LNCaP clone FGC (cell line): ENCODE data around the gene ZSWIM4.

Experiments used
- DNase-seq: peaks from one replicate; pipeline ENCODE4 v3.0.0-alpha.2; 2011; ENCODE audit warnings: low read depth
- H3K4me3 ChIP-seq: 2 replicates; pipeline ENCODE4 v1.5.1; 2011; ENCODE audit warnings: mild to moderate bottlenecking, low read depth, low read length, control low read depth
- TF ChIP-seq, protein P1 (sequence below): IDR thresholded peaks from 2 replicates; pipeline ENCODE4 v1.5.1; 2012; ENCODE audit warnings: mild to moderate bottlenecking; ENCODE audit not compliant: control insufficient read depth, insufficient read depth; ENCODE audit errors: extremely low read depth

Gene ZSWIM4

DNA sequence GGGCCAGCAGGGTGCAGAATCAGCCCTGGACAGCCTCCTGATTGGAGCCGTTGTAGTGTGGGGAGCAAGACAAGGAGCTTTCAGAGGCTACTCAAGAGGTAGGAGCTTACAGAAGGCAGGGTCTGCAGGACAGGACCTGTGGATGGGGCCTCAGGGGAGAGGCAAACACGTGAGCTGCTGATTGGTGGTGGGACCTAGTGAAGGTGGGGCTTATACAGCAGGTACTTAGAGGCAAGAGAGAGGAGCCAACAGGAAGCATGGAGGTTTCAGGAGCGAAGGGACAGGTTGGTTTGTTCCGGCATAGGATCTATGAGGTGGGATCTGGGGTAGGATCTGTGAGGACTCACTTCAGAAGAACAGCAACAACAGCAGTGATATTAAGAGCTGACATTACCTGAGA, 32.4 kb downstream of the ZSWIM4 start:
- H3K4me3 ChIP-seq = no peak overlapping the region
- TF ChIP-seq, protein P1, sequence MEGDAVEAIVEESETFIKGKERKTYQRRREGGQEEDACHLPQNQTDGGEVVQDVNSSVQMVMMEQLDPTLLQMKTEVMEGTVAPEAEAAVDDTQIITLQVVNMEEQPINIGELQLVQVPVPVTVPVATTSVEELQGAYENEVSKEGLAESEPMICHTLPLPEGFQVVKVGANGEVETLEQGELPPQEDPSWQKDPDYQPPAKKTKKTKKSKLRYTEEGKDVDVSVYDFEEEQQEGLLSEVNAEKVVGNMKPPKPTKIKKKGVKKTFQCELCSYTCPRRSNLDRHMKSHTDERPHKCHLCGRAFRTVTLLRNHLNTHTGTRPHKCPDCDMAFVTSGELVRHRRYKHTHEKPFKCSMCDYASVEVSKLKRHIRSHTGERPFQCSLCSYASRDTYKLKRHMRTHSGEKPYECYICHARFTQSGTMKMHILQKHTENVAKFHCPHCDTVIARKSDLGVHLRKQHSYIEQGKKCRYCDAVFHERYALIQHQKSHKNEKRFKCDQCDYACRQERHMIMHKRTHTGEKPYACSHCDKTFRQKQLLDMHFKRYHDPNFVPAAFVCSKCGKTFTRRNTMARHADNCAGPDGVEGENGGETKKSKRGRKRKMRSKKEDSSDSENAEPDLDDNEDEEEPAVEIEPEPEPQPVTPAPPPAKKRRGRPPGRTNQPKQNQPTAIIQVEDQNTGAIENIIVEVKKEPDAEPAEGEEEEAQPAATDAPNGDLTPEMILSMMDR = no peak
- no peak for DNase-seq

DNA sequence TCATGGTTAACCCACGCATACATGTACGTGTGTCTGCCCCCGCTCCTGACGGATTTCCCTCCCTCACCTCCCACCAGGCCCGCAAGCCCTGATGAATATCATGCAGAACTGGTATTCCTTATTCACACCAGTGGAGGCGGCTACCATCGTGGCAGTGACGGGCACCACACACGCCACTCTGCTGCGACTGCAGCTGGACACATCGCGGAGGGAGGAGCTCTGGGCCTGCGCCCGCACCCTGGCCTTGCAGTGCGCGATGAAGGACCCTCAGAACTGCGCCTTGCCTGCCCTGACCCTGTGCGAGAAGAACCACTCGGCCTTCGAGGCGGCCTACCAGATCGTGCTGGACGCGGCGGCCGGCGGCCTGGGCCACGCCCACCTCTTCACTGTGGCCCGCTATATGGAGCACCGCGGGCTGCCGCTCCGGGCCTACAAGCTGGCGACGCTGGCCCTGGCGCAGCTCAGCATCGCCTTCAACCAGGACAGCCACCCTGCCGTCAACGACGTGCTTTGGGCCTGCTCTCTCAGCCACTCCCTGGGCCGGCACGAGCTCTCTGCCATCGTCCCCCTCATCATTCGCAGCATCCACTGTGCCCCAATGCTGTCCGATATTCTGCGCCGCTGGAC, 35.0 kb downstream of the ZSWIM4 start:
- DNase-seq = no peak
- no peak overlapping the region for H3K4me3 ChIP-seq
- TF ChIP-seq, protein P1 = no peak

DNA sequence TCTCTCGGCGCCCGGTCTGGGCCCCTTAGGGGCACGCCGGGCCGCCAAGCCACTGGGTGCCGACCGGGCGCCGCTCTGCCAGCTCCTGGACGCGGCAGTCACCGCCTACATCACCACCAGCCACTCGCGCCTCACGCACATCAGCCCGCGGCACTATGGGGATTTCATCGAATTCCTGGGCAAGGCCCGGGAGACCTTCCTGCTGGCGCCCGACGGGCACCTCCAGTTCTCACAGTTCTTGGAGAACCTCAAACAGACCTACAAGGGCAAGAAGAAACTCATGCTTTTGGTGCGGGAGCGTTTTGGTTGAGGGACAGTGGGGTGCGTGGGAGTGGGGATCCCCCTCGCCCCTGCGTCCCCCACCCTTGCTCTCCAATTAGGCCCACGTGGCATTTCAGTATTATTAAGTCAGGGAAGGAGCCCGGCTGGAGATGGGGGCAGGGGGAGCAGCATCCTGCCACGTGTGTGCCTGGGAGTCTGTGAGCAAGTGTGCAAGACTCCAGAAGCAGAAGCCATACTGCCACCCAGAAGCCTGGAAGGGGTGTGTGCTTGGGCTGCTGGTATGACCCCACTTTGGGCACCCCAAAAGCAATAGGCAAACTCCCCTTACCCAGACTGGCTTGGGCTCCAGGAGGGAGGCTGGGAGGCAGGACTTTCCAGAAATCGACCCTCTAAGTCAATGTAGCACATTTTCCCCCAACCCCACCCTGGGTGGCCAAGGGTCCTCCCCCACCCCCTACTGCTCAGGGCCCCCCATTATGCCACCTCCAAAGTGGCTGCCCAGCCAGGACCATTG, 35.7 kb downstream of the ZSWIM4 start:
- DNase-seq = no peak
- no peak overlapping the region for H3K4me3 ChIP-seq
- TF ChIP-seq, protein P1 = no peak

DNA sequence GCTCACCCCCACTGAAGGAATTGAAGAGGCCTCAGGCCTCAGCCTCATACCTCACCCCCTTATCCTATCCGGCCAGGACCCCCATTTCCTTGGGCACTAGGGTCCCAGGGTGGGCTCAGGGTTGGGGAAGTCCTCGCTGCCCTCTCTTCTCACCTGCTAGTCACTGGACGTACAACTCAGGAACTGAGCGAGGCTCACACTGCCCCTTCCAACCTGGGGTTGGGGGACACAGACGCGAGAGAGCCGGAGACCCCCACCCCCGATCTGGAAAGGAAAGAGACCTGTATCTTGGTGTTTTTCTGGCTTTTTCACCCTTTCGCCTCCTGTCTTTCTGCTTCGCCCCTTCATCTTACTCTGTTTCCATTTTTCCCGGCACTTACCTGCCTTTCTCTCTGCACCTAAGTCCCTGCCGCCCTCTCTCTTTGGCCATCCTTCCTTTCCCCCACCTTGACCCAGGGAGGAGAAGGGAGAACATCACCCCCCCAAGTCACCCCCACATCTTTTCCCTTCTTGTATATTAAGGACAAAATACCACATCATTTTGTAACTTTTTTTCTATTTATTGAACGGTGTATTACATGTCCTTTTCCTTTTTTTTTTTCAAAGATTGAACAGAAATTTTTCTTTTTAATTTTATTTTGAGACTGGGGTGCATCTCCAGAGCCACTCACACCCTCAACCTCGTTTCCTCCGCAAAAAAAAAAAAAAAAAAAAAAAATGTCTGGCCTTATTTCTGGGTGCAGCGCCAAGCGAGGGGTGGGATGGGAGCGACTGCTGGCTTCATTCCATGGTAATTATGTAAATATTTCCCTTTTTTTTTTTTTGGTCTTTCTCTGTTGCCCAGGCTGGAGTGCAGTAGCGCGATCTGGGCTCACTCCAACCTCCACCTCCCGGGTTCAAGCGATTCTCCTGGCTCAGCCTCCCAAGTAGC, 36.6 kb downstream of the ZSWIM4 start:
- no peak overlapping the region for H3K4me3 ChIP-seq
- TF ChIP-seq, protein P1 = no peak
- no peak for DNase-seq

DNA sequence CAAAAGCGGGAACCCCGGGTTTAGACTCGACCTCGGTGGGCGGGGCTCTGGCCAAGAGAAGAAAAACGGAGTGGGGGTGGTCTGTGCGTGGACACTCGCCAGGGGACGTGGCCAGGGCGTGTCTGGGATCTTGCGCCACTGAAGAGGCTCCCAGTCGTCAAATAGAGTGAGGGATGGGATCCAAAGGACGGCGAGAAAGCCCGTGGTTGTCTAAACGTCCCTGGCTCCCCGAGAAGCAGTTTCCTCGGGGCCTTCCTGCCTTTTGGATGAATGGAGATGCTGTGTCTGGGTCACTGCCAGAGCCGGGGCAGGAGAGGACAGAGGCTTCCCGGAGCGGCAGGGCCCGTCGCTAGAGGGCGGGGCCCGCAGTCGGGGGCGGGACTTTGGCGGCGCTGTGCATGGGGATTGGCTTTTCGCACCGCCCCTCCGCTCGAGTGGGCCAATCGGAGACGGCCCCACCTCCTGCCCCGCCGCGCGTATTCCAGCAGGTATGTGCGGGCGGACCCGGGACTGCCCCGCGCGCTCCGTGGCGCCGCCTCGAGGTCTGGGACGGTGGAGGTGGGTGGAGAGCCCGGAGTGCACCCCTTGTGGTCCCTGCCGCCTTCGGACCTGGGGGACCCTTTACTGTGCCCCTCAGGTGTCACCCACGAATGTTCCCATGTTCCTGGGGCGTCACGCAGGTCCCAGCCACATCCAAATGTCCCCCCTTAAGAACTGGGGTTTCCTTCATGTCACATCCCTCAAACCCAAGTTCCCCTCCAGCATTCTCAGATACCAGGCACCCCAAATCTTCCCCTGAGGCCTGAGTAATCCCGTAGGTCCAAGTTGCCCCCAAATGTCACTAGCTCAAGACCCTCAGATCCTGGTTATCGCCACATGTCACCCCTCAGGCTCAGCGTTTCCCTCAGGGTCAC, 38.3 kb downstream of the ZSWIM4 start:
- DNase-seq = peak; percentile 73
- H3K4me3 ChIP-seq = peak overlapping the region; percentile 50
- TF ChIP-seq, protein P1 = peak; percentile 48
